ENCODE data around the gene CEP104. TPM values are rescaled to one million over a fixed set of nuclear protein-coding genes. Genes with fewer than 3 reads are reported as not detected.

Gene CEP104
- polyA plus RNA-seq, 2 of the 4 experiments (the other 2 are of a cell fraction) = 14.5 to 28.8 TPM

GRCh38 chr1:3889936-3890335 is 32.9 kb upstream of the CEP104 start:
- 93% methylated on average over 14 of the region's 14 CpGs for WGBS (ENCODE audit: missing lambda C conversion rate)
- DNase-seq (ENCODE audit: low read depth in 1 of 2, low spot score in 1 of 2) (no peak), FAIRE-seq (no peak), ATAC-seq (no peak)
- no peaks in the 10 kb centered on the region for H3K4me1 ChIP-seq
- H3K9me3 ChIP-seq = no peaks in the 10 kb centered on the region
- no peak overlapping the region for H3K4me2 ChIP-seq
- CTCF ChIA-PET = interaction anchor here (0.6 kb wide), 1 partner anchor 923 kb away, joined by 3 read pairs; no protein-coding TSS in a partner anchor
- TF ChIP-seq HOXB5 (CRISPR knock-in tag; IDR thresholded peaks at IDR 0.05) = no peak
- TF ChIP-seq SREBF2 (IDR thresholded peaks at IDR 0.05) = no peak
- TF ChIP-seq RARB (CRISPR knock-in tag; IDR thresholded peaks at IDR 0.05) = no peak
- TF ChIP-seq REST (IDR thresholded peaks at IDR 0.05) = no peak
- H3K4me3 ChIP-seq = no peak overlapping the region
- POLR2A ChIA-PET = no interaction called here
- no peak overlapping the region for H3K27ac ChIP-seq

GRCh38 chr1:3888301-3888700 is 31.3 kb upstream of the CEP104 start:
- ATAC-seq (no peak), FAIRE-seq (no peak), DNase-seq (ENCODE audit: low read depth in 1 of 2, low spot score in 1 of 2) (no peak)
- no peak overlapping the region for H3K4me3 ChIP-seq
- no peak overlapping the region for H3K4me2 ChIP-seq
- no peaks in the 10 kb centered on the region for H3K4me1 ChIP-seq
- no peak for TF ChIP-seq BCL3 (IDR thresholded peaks at IDR 0.05)
- H3K9me3 ChIP-seq = no peaks in the 10 kb centered on the region
- ChIA-PET POLR2A (no interaction called here), CTCF (interaction anchor here (1.0 kb wide), 1 partner anchor 15 kb away, joined by 3 read pairs; no protein-coding TSS in a partner anchor)
- 83% methylated on average over 14 of the region's 15 CpGs for WGBS (ENCODE audit: missing lambda C conversion rate)
- no peak overlapping the region for H3K27ac ChIP-seq

- TF ChIP-seq KDM5A (IDR thresholded peaks at IDR 0.05) = no peak
- no peak for TF ChIP-seq NFE2L2 (conservative IDR thresholded peaks at IDR 0.05; ENCODE audit: low read length)
- TF ChIP-seq TFCP2L1 (CRISPR knock-in tag; IDR thresholded peaks at IDR 0.05) = no peak
- TF ChIP-seq JUN (IDR thresholded peaks at IDR 0.05) = no peak
- no peak for TF ChIP-seq HES2 (IDR thresholded peaks at IDR 0.05)
- no peak for TF ChIP-seq HOXA7 (CRISPR knock-in tag; IDR thresholded peaks at IDR 0.05)
- no peak for TF ChIP-seq PHF8 (IDR thresholded peaks at IDR 0.05; ENCODE audit: borderline replicate concordance, low read depth)
- no peak for TF ChIP-seq RAD21 (conservative IDR thresholded peaks at IDR 0.05 in 1 of 2, IDR thresholded peaks at IDR 0.05 in 1 of 2)
- no peak for TF ChIP-seq CTCF (IDR thresholded peaks at IDR 0.05)
- TF ChIP-seq ZFP36 (IDR thresholded peaks at IDR 0.05; ENCODE audit: borderline replicate concordance, partially characterized antibody) = no peak
- no peak for TF ChIP-seq BCL3 (IDR thresholded peaks at IDR 0.05)
- TF ChIP-seq POLR2AphosphoS2 (conservative IDR thresholded peaks at IDR 0.05; ENCODE audit: low read length) = no peak
- no peak for TF ChIP-seq ELK1 (IDR thresholded peaks at IDR 0.05; ENCODE audit: low read depth, low read length)
- TF ChIP-seq BHLHE40 (IDR thresholded peaks at IDR 0.05; ENCODE audit: low read depth, low read length) = no peak
- TF ChIP-seq CBX8 (IDR thresholded peaks at IDR 0.05) = no peak
- TF ChIP-seq HOXB5 (CRISPR knock-in tag; IDR thresholded peaks at IDR 0.05) = no peak
- no peak for TF ChIP-seq NR3C1 (IDR thresholded peaks at IDR 0.05)
- TF ChIP-seq CEBPB (IDR thresholded peaks at IDR 0.05) = no peak
- Histone ChIP-seq H3K4me1 (no peaks in the 10 kb centered on the region), H3K4me2 (no peak overlapping the region), H3K9me3 (no peaks in the 10 kb centered on the region), H3K27ac (no peak overlapping the region), H3K4me3 (no peak overlapping the region)
- 89% methylated on average over 8 of the region's 8 CpGs for WGBS (ENCODE audit: missing lambda C conversion rate)
- no peak for FAIRE-seq
- POLR2A ChIA-PET = no interaction called here
- CTCF ChIA-PET = no interaction called here
- ATAC-seq = no peak
- no peak for DNase-seq (ENCODE audit: low read depth in 1 of 2, low spot score in 1 of 2)
Observed at GRCh38 chr1:3886691-3887090, 29.7 kb upstream of the CEP104 start.
